GF-D8 (cell line): ENCODE data around the gene BORCS6.
A peak's percentile ranks its signal among the peaks of the same experiment; 100 is the strongest.

Experiments used
- DNase-seq: peaks from one replicate; lab custom pipeline; 2025; lab: John Stamatoyannopoulos, UW

The BORCS6 gene

DNA sequence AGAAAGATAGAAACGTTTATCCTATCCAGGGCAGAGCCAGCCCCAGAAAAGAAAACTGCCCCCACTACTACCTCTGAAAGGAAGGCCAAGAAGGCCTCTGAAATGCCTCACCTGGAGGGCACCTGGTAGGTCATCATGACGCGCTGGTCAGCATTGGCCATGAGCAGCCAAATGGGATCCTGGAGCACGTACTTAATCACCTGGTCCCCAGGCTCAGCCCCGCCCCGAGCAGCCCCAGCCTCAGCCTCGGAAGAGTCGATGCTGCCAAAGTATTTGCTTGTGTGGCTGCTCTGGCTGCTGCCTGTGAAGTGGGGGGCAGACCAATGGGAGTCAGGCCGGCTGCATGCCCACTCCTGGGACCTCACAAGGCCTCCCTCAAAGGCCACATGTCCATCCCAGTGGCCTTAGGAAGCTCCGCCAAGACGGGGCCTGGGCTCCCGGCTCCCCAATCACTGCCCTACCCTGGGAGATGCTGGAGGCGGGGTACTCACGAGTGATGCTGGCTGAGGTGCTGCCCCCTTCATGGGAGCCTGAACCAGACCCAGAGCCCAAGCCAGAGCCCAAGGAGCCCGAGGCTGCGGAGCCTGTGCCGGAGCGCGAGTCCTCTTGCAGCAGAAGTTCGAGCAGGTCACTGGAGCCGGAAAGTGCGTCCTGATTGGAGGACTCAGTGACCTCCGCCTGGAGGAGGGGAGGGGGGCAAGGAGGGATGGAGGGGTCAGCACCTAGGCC, 47.7 kb downstream of the BORCS6 start:
- DNase-seq = no peak

DNA sequence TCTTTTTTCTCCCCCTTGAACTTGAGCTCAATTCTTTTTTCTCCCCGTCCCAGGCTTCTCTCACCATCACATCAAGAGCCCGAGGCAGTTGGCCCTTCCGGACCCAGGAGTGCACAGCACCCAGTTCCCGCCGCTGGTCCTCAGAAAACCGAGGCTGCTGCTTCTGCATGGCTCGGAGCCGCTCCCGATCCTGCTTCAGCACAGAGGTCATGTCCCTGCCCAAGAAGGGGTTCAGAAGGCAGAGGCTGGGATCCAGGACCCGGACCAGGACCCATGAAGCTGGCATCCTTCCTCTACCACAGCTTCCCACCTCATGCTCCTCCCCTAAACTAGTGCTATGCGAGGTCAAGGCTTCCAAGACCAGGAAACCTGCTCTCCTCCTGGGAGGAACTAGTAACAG, 48.2 kb downstream of the BORCS6 start:
- DNase-seq = no peak

DNA sequence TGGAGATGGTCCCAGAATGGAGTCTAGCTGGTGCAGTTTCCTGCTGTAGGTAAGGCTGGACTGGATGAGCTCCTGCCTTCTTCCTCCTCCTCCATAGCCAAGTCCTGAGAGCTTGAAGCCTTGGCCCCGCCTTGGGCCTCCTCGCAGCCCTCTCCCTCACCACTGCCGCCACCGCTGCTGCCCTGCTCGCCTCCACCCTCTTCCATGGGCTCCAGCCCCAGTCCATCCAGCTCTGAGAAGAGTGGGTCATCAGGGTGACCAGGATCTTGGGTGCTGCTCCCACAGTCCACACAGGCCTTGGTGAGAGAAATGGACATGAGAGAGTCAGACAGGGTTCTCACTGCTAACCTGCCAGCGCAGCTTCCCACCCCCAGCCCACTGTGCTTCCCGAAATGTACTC, 48.9 kb downstream of the BORCS6 start:
- no peak for DNase-seq

DNA sequence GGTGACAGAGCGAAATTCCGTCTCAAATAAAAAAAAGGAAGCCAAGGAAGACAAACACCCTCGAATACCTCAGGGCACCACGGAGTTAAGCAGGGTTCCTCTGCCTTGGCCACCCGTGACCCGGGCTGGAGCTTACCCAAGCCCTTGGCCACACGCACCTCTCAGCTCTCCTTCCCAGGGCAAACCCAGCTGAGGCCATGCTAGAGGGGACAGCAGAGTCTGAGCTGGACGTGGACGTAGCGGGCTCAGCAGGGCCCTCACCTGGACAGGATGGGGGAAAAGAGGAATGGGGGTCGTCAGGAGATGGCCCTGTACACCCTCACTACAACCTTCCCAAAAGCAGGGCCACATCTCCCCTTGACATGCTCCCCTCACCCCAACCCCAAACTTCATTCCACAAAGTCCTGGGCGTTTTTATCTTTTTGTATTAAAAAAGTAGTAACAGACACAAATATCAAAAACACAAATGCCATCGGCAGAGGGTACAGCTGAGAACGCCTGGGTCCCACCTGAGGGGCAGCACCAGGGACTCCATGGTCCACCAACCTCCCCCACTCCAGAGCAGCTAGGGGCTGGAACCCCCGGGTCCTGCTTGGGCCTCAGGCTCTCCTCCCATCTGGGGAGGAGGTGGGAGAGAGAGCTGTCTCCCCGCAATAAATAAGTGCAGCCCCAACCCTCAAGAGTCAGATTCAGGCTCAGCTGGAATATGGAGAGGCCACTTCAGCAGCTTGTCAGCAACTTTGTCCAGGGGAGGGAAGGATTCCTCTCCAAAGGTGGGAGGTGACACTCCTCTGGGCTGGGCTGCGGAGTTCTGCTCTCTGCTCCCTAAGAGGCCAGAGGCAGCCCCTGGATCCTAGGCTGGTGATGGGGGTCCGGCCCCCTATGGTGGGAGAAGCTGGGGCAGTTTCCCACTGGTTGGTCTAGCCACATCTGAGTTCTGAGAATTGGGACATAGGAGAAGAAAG, 49.6 kb downstream of the BORCS6 start:
- DNase-seq = no peak

DNA sequence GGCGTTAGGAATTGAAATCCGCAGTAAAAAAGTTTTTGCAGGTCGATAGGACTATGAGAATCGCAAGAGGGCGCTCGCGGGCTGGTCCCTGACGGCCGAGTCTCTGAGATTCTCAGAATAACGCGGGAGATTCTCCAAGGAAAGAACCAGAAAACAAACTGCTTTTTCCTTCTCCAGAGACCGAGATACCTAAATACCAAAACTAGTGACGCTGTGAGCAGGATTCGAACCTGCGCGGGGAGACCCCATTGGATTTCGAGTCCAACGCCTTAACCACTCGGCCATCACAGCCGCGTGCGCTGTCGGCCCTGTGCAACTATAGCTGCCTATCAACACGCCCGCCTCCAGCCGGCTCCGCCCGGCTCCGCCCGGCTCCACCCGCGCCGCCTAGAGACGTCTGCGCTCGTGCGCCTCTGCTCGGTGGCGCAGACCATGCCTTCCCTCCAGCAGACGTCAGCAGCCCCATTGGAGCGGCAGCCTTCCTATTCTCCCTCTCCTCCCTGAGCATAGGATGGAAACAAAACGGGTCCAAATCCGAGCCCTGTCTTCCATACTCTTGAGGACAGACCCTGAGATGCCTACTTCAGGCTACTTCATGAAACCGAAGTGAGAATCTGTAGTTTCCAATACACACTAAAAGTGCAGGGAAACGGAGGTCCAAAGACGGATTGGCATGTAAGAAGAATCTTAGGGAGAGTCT, 51.2 kb downstream of the BORCS6 start:
- peak; percentile 77 for DNase-seq

DNA sequence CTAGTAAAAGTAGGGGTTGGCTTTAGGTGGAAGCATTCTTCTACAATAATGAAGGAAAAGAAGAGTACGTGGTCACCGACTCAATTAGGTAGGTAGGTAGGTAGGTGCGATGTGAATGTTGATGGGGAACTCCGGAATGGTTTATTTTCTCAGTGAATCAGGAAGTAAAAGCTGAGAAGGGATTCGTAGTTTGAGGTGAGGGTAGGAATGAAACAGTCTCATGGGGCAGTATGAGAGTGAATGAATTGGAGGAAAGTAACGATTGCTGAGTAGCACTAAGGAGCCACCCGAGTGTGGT, 51.7 kb downstream of the BORCS6 start:
- no peak for DNase-seq
